Medulla oblongata (tissue), 1 donor: ENCODE measurements around the gene MZB1.
A peak's percentile ranks its signal among the peaks of the same experiment; 100 is the strongest.
"Not testable (repeated sequence)": the region's sequence is repeated elsewhere in the genome, so short reads cannot be mapped to it uniquely, and the experiment has no call there.

Experiments used
- DNase-seq: peaks from one replicate; pipeline ENCODE4 v3.0.0-alpha.2; 2015; ENCODE audit errors: extremely low spot score

The MZB1 gene

GRCh38 chr5:139374909-139375308 is 14.8 kb downstream of the MZB1 start:
- DNase-seq, result no peak

DNA sequence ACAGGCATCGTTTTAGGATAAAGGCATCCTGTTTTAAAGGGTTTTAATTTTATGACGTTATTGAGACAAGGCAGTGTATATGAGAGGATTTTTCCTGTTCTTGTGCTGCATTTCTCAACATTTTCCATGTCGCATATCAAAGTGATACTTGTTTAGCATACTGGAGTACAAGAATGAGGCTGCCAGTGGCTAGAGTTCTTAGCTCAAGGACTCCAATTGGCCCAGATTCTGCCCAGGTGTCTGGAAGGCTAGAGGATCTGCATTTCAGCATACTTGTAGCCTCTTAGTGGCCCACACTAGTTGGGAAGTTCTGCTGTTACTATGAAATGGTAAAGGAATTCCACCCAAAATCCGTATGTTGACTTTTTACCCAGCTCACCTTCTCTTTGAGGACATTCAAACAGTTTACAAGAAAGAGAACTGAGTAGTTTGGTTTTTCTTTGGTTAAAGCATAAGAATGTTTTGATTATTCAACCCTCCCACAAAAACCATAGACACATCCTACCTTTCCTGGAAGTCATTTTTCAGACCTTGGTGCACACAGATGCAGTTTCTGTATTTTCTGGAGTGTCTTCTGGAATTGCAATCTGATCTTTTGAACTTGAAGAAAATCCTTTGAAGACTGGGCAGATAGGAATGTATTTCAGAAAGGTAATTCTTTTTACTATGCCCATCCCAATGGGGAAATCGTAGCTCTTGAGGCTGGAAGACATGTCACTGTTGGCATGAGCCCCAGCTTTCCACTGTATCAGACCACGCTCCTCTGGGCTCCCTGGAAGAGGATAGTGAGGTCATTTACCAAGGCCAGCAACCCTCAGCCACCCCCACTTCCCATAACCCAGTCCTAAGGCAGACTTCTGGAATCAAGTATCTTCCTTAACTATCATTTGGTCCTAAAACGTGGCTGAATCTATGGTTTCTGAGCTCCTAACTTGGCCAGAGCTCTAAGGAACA is 18.0 kb downstream of the MZB1 start:
- no peak for DNase-seq

GRCh38 chr5:139369181-139369580 is 20.5 kb downstream of the MZB1 start:
- DNase-seq, result no peak

DNA sequence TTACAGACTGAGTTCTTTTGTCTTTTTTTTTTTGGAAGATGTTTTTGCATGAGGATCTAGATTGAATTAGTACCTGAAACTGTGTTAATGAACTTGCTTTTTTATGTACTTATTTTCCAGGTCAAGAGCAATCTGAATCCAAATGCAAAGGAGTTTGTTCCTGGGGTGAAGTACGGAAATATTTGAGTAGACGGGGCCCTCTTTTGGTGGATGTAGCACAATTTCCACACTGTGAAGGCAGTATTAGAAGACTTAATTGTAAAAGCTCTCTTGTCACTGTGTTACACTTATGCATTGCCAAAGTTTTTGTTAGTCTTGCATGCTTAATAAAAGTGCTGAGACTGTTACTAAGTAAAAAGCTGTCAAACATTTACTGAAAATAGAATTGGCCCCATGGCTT is 21.1 kb downstream of the MZB1 start:
- DNase-seq, result peak; percentile 26

GRCh38 chr5:139364466-139364865 is 25.2 kb downstream of the MZB1 start:
- DNase-seq, result no peak

DNA sequence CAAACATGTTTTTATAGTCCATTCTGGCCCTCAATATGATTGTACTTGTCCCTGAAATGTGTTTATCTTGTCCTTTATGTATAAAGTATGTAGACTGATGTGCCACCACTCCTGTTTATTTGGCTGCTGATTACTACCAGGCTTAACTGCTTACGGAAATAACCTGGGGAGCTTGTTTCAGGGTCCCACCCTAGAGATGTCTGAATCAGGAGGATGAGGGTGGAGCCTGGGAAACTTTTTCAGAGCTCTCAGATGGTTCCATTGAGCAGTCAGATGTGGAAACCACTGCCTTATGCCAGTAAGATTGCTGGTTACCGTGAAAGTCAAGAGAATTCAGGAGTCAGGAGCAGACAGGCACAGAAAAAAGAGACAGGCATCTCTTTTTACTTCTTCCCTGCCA is 25.8 kb downstream of the MZB1 start:
- no peak for DNase-seq

GRCh38 chr5:139361835-139362429 is 27.8 kb downstream of the MZB1 start:
- no peak for DNase-seq

GRCh38 chr5:139360384-139360783 is 29.3 kb downstream of the MZB1 start:
- no peak for DNase-seq

DNA sequence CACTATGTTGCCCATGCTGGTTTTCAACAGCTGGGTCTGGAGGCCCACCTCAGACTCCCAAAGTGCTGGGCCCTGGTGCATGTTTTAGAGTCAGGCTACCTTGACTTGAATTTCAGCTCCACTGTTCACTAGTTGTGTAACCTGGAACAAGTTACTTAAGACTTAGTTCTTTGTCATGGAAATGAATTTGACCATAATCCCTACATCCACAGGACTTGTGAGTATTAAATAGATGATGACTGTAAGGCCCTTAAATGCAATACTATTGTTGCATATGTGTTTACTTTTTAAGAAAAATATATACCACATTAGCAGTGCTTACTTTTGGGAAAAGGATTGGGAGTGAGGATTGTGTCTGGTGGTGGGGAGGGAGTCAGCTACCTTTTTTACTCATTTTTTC is 31.6 kb downstream of the MZB1 start:
- no peak for DNase-seq

DNA sequence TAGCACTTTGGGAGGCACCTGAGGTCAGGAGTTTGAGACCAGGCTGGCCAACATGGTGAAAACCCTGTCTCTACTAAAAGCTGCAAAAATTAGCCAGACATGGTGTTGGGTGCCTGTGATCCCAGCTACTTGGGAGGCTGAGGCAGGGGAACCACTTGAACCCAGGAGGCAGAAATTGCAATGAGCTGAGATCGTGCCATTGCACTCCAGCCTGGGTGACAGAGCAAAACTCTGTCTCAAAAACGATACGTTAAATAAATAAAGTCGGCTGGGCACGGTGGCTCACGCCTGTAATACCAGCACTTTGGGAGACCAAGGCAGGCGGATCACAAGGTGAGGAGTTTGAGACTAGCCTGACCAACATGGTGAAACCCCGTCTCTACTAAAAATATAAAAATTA is 33.8 kb downstream of the MZB1 start:
- DNase-seq, result not testable (repeated sequence)

DNA sequence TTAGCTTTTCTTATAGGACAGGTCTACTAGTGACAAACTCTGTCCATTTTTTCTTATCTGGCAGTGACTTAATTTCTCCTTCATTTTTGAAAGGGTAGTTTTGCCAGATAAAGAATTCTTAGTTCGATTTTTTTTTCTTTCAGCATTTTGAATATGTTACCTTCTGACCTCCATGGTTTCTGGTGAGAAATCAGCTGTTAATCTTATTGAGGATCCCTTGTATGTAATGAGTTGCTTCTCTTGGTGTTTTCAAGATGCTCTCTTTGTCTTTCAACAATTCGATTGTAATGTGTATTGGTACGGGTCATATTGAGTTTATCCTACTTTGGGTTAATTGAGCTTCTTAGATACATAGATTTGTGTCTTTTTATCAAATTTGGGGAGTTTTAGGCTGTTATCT is 35.5 kb downstream of the MZB1 start:
- no peak for DNase-seq

DNA sequence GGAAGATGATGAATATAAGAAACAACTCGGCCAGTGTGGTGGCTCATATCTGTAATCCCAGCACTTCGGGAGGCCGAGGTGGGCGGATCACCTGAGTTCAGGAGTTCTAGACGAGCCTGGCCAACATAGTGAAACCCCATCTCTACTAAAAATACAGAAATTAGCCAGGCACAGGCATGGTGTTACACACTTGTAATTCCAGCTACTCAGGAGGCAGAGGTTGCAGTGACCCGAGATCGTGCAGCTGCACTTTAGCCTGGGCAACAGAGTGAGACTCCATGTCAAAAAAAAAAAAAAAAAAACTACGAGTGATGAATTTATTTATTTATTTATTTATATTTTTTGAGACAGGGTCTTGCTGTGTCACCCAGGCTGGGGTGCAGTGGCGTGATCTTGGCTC is 41.9 kb downstream of the MZB1 start:
- not testable (repeated sequence) for DNase-seq

DNA sequence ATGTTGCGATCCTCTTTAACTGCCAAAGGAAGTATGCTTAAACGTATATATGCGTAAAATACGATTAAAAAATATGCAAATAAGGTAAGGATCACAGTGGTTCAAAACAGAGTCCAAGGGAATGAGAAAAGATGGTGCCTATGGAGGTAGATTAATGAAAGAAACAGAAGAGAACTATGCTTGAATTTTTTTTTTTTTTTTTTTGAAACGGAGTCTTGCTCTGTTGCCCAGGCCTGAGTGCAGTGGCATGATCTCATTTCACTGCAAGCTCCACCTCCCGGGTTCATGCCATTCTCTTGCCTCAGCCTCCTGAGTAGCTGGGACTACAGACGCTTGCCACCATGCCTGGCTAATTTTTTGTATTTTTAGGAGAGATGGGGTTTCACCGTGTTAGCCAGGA is 44.3 kb downstream of the MZB1 start:
- not testable (repeated sequence) for DNase-seq

DNA sequence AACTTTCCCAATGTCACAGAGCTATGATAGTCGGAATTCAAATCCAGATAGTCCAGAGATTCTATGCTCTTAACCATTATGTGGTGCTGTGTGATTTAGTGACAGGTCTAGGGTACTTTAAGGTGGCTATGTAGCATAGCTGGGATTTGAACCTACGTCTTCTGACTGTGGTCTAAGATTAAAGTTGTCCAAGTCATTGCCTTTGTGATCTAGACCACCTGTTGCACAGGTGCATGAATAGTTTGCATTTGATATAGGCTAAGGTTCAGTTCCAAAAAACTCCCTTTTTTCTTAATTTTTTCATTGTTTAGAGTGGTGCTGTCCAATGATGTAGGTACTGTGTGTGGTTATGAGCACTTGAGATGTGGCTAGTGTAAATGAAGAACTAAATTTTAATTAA is 45.5 kb downstream of the MZB1 start:
- DNase-seq, result no peak

- no peak for DNase-seq
Measured at GRCh38 chr5:139343476-139343875, 46.2 kb downstream of the MZB1 start.

DNA sequence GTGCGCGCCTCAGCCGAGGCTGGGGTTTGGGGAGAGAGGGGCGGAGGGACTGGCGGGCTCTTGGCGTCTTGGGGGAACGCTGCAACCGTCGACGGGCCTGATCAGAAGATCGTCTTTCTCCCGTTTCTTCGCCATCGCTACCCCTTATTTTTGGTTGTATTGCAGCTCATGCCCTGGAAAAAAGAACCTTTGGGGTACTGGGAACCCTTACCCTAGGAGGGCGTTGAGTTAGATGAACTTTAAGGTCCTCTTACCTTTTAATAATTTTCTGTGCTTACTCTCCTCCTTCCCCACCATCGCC is 47.3 kb downstream of the MZB1 start:
- no peak for DNase-seq

- DNase-seq, result peak; percentile 98
Measured at GRCh38 chr5:139341689-139342422, 47.9 kb downstream of the MZB1 start, which contains the start of gene PAIP2. Gene PAIP2 (plus strand): TSS chr5:139341854. CDS start chr5:139363785, 21,931 bp downstream.

GRCh38 chr5:139341187-139341688 is 48.5 kb downstream of the MZB1 start:
- DNase-seq, result no peak

DNA sequence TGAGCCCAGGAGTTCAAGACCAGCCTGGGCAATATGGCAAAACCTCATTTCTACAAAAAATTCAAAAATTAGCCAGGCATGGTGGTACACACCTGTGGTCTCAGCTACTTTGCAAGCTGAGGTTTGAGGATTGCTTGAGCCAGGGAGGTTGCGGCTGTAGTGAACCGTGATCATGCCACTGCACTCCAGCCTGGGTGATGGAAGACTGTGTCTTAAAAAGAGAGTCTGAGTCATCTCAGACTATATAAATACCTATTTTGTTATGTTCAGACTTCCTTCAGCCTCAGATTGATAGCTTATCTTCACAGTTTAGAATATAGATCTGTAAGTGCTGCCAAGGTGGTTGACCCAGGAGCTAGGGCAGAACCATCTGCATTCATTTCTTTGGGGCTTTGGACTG is 49.7 kb downstream of the MZB1 start:
- DNase-seq, result no peak
